Neural cell (in vitro differentiated cells): ENCODE measurements around the gene BIRC5. TPM values are rescaled to one million over a fixed set of nuclear protein-coding genes. Genes with fewer than 3 reads are reported as not detected.

Experiments
- H2AFZ ChIP-seq: fragments of 200-600, 300-800 bp; sonication (generic), shearing (Covaris generic); 2 replicates; pipeline ENCODE4 v1.6.0; 2014; ENCODE audit warnings: low read depth, mild to moderate bottlenecking, antibody characterized with exemption, low read length, moderate library complexity
- H3F3A ChIP-seq: fragments of 200-600 bp; shearing (Covaris generic); 2 replicates; pipeline ENCODE4 v1.6.1; 2016; ENCODE audit warnings: mild to moderate bottlenecking, moderate library complexity, mixed read lengths, antibody characterized with exemption, low read length; ENCODE audit not compliant: insufficient read depth, poor library complexity, severe bottlenecking
- H3K27ac ChIP-seq: fragments of 200-600, 300-800 bp; sonication (generic), shearing (Covaris generic); 2 replicates; pipeline ENCODE4 v1.5.1; 2014; ENCODE audit warnings: mild to moderate bottlenecking, low read length, moderate library complexity
- H3K27me3 ChIP-seq: fragments of 300-800, 200-600 bp; sonication (generic), shearing (Covaris generic); 2 replicates; pipeline ENCODE4 v1.6.0; 2014; ENCODE audit warnings: mild to moderate bottlenecking, low read depth, low read length, moderate library complexity; ENCODE audit not compliant: insufficient read depth
- H3K36me3 ChIP-seq: fragments of 300-800, 200-600 bp; sonication (generic), shearing (Covaris generic); 2 replicates; pipeline ENCODE4 v1.5.1; 2014; ENCODE audit warnings: mild to moderate bottlenecking, antibody characterized with exemption, low read length, moderate library complexity; ENCODE audit not compliant: insufficient read depth
- H3K4me2 ChIP-seq: fragments of 300-800, 200-600 bp; sonication (generic), shearing (Covaris generic); 2 replicates; pipeline ENCODE4 v1.6.0; 2014; ENCODE audit warnings: mild to moderate bottlenecking, low read length
- H3K4me3 ChIP-seq: fragments of 300-800, 200-600 bp; sonication (generic), shearing (Covaris generic); 2 replicates; pipeline ENCODE4 v1.5.1; 2014; ENCODE audit warnings: mild to moderate bottlenecking, low read length, moderate library complexity
- H3K79me2 ChIP-seq: fragments of 200-600 bp; shearing (Covaris generic); replicated peaks from 2 replicates; pipeline ENCODE4 v1.6.0; 2014; ENCODE audit warnings: mild to moderate bottlenecking, low read length, moderate library complexity; ENCODE audit not compliant: insufficient read depth
- H3K9ac ChIP-seq: fragments of 300-800, 200-600 bp; sonication (generic), shearing (Covaris generic); 2 replicates; pipeline ENCODE4 v1.6.1; 2016; ENCODE audit warnings: mild to moderate bottlenecking, low read length, mixed read lengths
- H3K9me2 ChIP-seq: fragments of 200-600 bp; shearing (Covaris generic); 2 replicates; pipeline ENCODE4 v1.6.1; 2016; ENCODE audit warnings: mild to moderate bottlenecking, low read length, mixed read lengths; ENCODE audit not compliant: insufficient read depth
- H3K9me3 ChIP-seq: fragments of 200-600, 300-800 bp; sonication (generic), shearing (Covaris generic); 2 replicates; pipeline ENCODE4 v1.6.1; 2016; ENCODE audit warnings: mild to moderate bottlenecking, mixed run types, low read length, moderate library complexity, mixed read lengths
- H4K20me1 ChIP-seq: fragments of 200-600 bp; shearing (Covaris generic); 2 replicates; pipeline ENCODE4 v1.6.1; 2016; ENCODE audit warnings: mild to moderate bottlenecking, mixed run types; ENCODE audit not compliant: insufficient read depth
- CTCF ChIP-seq: fragments of 450-650 bp; IDR thresholded peaks from 2 replicates; pipeline ENCODE4 v1.5.1; 2014; ENCODE audit warnings: antibody characterized with exemption, mild to moderate bottlenecking, moderate library complexity; ENCODE audit not compliant: poor library complexity, severe bottlenecking
- EP300 ChIP-seq: fragments of 450-650 bp; conservative IDR thresholded peaks from 2 replicates; pipeline ENCODE4 v1.6.1; 2014; ENCODE audit warnings: antibody characterized with exemption, mild to moderate bottlenecking, moderate library complexity; ENCODE audit not compliant: poor library complexity, severe bottlenecking
- EZH2 ChIP-seq: fragments of 200-600, 300-800 bp; shearing (Covaris generic), sonication (generic); IDR thresholded peaks from 2 replicates; pipeline ENCODE4 v1.6.1; 2014; ENCODE audit warnings: antibody characterized with exemption, low read length, borderline replicate concordance, mild to moderate bottlenecking; ENCODE audit not compliant: insufficient read depth, poor library complexity, severe bottlenecking
- MXI1 ChIP-seq: fragments of 450-650 bp; conservative IDR thresholded peaks from 2 replicates; pipeline ENCODE4 v1.6.1; 2014; ENCODE audit warnings: antibody characterized with exemption, mild to moderate bottlenecking; ENCODE audit not compliant: poor library complexity, severe bottlenecking
- POLR2AphosphoS5 ChIP-seq: IDR thresholded peaks from 2 replicates; pipeline ENCODE4 v1.6.1; 2012
- RAD21 ChIP-seq: fragments of 450-650 bp; conservative IDR thresholded peaks from 2 replicates; pipeline ENCODE4 v1.6.1; 2014; ENCODE audit warnings: antibody characterized with exemption, mild to moderate bottlenecking, moderate library complexity
- REST ChIP-seq: IDR thresholded peaks from 2 replicates; pipeline ENCODE4 v1.6.1; 2012; ENCODE audit warnings: borderline replicate concordance
- SMC3 ChIP-seq: fragments of 450-650 bp; conservative IDR thresholded peaks from 2 replicates; pipeline ENCODE4 v1.6.1; 2014; ENCODE audit warnings: antibody characterized with exemption, mild to moderate bottlenecking, moderate library complexity; ENCODE audit not compliant: poor library complexity
- TAF1 ChIP-seq: IDR thresholded peaks from 2 replicates; pipeline ENCODE4 v1.6.1; 2012; ENCODE audit warnings: low read depth
- polyA plus RNA-seq: library from polyadenylated mRNA; depleted of rRNA; stranded (reverse); fragments of >200 nt; gene quantifications from 2 replicates; pipeline ENCODE4 v1.2.3, GENCODE V29; 2014

Gene BIRC5
- polyA plus RNA-seq, 1 donor from 2014 or later: 1.4 TPM

- H3K9me3 ChIP-seq: no peaks in the 10 kb centered on the region
- no peaks in the 10 kb centered on the region for H3F3A ChIP-seq
- no peak overlapping the region for H3K9ac ChIP-seq
- H4K20me1 ChIP-seq: no peaks in the 10 kb centered on the region
- TF ChIP-seq RAD21 (no peak), POLR2AphosphoS5 (no peak), EP300 (no peak), TAF1 (no peak), EZH2 (no peak), SMC3 (no peak), CTCF (no peak), REST (no peak), MXI1 (no peak)
- peak overlapping the region; percentile 77 for H3K4me3 ChIP-seq
- no peak overlapping the region for H2AFZ ChIP-seq
- H3K9me2 ChIP-seq: no peaks in the 10 kb centered on the region
- H3K79me2 ChIP-seq: peaks cover 13% of the 10 kb centered on the region
- H3K27ac ChIP-seq: no peak overlapping the region
- no peaks in the 10 kb centered on the region for H3K27me3 ChIP-seq
- no peak overlapping the region for H3K4me2 ChIP-seq
- H3K36me3 ChIP-seq: no peaks in the 10 kb centered on the region
Observed at GRCh38 chr17:78214706-78215061, 631 bp downstream of the BIRC5 start.

- Histone ChIP-seq H3K9me2 (no peaks in the 10 kb centered on the region), H3F3A (no peaks in the 10 kb centered on the region), H3K9ac (no peak overlapping the region), H3K36me3 (no peaks in the 10 kb centered on the region), H3K4me2 (no peak overlapping the region), H3K27ac (no peak overlapping the region), H3K4me3 (no peak overlapping the region), H3K79me2 (peaks cover 8% of the 10 kb centered on the region), H3K27me3 (no peaks in the 10 kb centered on the region), H2AFZ (no peak overlapping the region), H3K9me3 (no peaks in the 10 kb centered on the region), H4K20me1 (no peaks in the 10 kb centered on the region)
- no peak for TF ChIP-seq MXI1
- no peak for TF ChIP-seq RAD21
- TF ChIP-seq TAF1: no peak
- no peak for TF ChIP-seq SMC3
- TF ChIP-seq EZH2: no peak
- TF ChIP-seq EP300: no peak
- no peak for TF ChIP-seq REST
- no peak for TF ChIP-seq CTCF
- no peak for TF ChIP-seq POLR2AphosphoS5
Observed at GRCh38 chr17:78219396-78220150, 5.5 kb downstream of the BIRC5 start.
